Measurements from ENCODE around the gene PCBP1.
"Not testable (repeated sequence)": the region's sequence is repeated elsewhere in the genome, so short reads cannot be mapped to it uniquely, and the experiment has no call there.

The PCBP1 gene

DNA sequence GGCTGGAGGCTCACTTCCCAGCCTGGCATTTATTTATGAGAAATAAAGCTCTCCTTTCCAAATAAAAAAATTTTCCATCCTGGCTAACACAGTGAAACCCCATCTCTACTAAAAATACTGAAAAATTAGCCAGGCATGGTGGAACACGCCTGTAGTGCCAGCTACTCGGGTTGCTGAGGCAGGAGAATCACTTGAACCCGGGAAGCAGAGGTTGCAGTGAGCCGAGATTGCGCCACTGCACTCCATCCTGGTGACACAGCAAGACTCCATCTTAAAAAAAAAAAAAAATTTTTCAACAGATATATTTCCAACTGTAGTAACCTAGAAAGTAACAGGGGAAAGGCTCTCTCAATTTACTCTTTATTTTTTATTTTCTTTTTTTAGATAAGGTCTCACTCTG is 6.1 kb upstream of the PCBP1 start:
- DNase-seq (ENCODE audit: low spot score): no peak

DNA sequence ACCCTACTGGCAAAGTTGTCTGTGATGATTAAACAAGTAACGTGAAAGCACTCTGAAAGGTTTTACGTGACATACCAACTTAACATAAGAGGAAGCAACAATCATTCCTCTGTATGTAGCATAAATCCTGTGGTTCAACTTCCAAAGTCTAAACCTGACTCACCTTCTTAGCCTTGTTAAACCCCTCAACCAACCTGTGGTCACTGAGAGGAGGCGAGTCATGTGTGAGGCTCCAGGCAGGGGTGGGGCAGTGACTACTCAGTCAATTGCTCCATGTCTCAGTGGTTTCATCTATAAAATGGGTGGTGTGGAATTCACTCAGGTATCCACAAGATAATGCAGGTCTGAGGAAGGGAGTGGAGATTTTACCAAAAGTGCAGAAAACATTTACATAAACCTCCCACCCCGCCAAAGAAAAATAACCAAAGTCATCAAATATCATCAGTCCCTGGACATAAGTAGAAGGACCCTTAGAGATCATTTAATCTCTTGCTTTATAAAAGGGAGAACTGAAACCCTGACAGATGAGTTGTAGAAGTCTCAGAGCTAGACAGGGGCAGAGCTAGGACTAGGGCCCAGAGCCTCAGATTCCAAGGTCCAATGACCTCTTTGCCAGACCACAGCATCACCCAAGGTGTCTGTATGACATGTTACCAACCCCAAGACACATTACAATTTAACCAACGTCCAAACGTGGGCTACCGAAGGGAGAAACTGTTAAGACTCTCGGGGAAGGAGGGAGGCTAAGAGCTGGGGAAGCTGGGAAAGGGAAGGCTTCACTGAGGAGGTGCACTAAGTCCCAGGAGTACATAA is 3.7 kb upstream of the PCBP1 start:
- DNase-seq (ENCODE audit: low spot score): peak; percentile 75

DNA sequence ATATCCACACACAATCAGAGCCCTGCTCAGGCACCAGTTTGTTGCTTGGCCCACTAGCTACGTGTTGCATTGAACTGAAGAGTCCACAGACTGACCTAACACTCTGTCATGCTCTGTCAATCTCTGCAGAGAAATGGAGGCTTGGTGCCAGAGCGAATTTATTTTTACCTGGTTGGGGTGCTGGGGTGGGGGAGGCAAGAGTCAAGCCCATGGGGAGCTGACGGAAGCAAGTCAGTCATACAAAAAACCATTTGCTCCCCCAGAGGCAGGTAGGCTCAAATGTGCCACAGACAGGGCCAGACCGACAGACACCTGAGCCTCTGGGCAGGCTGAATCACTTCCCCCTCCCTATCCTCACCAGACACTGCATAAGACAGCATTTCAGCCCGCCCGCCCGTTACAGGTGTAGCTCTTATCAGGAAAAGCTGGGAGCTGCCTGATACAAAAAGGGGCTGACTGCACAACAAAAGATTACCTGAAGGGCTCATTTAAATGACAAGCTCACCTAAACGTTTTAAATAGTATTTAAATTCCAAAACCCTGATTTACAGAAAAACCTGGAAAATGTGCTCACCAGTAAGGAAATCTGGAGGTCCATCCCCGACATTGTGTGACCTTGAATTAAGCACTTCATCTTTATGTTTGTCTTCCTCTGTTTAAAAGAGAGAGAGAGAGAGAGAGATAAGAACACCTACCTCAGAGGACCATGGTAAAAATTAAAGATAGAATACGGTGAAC is 2.1 kb upstream of the PCBP1 start:
- DNase-seq (ENCODE audit: low spot score): peak; percentile 85

DNA sequence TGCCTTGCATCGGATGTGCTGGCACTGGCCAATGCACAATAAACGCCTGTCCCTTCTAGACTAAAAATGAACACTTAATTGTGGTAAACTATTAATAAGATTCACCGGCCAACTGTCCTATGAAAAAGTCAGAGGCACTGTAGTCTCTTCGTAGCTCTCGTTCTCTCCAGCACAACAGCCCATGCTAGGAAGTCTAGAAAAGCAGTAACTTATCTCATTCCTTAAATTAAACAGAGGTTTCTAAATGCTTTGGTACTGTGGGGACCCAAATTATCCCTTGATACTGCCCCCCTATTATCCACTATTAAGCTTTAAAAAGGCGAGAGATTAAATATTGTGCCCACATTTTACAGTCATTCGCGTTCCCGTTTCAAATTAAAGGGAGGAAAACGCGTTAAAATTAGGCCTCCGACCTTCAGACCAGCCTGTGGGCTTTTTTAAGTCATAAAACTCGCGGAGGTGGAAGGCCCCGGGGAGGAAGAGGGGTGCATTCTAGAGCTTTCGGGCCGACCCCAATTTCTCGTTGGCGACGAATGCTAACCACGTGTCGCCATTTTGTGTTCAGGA is 1.5 kb upstream of the PCBP1 start:
- DNase-seq (ENCODE audit: low spot score): no peak

DNA sequence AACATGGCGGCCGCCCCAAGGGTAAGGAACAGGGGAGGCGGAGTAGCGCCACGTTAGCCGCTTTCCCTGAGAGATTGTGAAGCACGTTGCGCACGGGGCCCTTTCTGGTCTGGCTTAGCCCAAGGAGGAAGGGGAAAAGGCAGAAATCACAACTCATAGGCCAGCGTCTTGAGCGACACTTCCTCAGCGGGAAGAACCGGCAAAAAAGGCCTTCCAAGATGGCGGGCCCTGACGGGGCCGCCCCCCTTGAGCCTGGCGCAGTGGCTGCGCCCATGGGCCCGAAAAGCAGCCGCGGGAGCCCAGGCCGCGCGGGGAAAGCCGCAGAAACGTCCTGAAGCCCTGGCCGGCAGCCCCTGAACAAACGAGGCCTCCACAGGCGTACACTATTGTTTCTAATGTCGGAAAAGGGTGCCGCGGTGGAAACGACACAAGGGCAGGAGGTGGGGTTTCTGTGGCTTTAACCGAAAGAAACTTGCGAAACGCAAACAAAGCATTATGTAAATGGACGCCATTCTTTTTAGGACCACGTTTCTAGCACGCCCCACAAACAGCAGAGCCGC is 919 bp upstream of the PCBP1 start:
- DNase-seq (ENCODE audit: low spot score): peak; percentile 78

DNA sequence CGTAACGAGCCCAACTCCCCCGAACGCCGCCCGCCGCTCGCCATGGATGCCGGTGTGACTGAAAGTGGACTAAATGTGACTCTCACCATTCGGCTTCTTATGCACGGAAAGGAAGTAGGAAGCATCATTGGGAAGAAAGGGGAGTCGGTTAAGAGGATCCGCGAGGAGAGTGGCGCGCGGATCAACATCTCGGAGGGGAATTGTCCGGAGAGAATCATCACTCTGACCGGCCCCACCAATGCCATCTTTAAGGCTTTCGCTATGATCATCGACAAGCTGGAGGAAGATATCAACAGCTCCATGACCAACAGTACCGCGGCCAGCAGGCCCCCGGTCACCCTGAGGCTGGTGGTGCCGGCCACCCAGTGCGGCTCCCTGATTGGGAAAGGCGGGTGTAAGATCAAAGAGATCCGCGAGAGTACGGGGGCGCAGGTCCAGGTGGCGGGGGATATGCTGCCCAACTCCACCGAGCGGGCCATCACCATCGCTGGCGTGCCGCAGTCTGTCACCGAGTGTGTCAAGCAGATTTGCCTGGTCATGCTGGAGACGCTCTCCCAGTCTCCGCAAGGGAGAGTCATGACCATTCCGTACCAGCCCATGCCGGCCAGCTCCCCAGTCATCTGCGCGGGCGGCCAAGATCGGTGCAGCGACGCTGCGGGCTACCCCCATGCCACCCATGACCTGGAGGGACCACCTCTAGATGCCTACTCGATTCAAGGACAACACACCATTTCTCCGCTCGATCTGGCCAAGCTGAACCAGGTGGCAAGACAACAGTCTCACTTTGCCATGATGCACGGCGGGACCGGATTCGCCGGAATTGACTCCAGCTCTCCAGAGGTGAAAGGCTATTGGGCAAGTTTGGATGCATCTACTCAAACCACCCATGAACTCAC is 673 bp downstream of the PCBP1 start:
- peak; percentile 49 for DNase-seq (ENCODE audit: low spot score)

DNA sequence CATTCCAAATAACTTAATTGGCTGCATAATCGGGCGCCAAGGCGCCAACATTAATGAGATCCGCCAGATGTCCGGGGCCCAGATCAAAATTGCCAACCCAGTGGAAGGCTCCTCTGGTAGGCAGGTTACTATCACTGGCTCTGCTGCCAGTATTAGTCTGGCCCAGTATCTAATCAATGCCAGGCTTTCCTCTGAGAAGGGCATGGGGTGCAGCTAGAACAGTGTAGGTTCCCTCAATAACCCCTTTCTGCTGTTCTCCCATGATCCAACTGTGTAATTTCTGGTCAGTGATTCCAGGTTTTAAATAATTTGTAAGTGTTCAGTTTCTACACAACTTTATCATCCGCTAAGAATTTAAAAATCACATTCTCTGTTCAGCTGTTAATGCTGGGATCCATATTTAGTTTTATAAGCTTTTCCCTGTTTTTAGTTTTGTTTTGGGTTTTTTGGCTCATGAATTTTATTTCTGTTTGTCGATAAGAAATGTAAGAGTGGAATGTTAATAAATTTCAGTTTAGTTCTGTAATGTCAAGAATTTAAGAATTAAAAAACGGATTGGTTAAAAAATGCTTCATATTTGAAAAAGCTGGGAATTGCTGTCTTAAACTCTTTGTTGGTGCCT is 1.4 kb downstream of the PCBP1 start:
- DNase-seq (ENCODE audit: low spot score): no peak

DNA sequence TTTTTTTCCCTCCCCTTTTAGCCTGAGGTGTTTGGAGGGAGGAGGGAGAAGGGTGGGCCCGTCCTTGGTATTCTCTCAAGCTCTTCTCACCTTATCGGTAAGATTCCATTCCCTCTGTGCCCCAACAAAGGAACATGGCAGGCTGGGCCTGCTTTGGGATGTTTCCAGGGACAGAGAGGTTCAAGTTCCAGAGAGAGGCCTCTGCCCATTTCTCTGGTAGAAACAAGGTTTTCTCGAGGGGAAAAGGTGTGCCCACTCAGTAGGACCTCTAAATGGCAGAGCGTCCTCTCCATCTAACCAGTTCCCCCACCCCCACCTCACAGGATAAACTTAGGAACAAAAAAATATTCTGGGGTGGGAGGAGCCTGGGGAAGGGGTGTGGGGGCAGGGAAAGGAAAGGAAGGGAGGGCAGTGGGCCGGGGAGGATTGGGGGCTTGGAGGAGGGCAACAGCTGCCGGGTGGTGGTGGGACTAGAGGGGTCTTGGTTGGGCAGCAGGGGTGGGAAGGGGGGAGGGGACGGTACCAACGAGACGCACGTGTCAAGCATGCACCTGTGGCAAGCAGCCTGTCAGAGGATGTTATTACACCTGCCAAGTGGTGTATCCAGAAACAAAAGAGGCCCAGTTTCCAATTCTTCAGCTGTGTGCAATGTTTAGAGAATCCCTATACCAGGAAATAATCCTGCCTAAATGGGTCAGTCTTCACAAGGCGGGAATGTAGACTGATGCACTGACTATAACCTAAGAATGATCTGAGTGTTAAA is 2.1 kb downstream of the PCBP1 start:
- DNase-seq (ENCODE audit: low spot score): no peak

DNA sequence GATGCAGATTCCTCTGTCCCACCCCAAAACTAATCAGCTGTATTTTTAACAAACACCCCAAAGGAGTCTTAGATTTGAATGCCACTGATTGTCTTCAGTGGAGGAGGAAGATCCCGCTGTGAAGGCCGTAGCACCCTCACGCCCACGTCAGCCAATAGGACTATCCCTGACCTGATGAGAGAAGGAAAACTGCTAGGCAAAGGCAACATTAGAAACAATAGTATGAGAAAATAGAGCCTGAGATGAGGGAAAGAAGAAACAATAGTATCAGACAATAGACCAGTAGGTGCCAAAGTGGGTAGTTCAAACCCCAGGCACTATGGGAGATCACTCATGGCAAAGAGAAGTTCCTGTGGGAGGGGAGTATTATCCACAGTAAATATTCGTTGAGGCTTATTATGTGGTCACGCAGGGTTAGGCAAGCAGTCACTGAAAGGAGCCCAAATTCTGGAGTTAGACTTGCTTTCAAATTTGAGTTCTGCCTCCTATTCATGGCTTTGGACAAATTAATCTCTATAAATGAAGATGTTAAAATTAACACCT is 2.8 kb downstream of the PCBP1 start:
- no peak for DNase-seq (ENCODE audit: low spot score)

DNA sequence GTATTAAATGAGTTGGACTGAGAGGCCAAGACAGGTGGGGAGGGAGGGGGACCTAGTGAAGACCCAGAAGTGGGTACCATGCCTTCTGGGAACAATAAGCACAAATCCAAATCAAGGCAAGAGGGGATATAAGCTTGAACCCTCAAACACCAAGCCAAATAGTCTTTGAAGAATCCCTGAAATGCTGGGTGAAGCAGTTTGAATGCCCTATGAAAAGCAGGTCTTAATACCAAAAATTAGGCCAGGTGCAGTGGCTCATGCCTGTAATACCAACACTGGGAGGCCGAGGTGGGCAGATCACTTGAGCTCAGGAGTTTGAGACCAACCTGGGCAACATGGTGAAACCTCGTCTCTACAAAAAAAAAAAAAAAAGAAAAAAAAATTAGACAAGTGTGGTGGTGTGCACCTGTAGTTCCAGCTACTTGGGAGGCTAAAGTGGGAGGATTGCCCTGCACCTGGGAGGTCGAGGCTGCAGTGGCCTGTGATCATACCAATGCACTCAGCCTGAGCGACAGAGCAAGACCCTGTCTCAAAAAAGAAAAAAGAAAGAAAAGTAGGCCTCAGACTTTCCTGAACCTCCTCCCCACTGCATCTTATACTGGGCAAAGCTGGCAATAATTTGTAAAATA is 3.5 kb downstream of the PCBP1 start:
- DNase-seq (ENCODE audit: low spot score): no peak

DNA sequence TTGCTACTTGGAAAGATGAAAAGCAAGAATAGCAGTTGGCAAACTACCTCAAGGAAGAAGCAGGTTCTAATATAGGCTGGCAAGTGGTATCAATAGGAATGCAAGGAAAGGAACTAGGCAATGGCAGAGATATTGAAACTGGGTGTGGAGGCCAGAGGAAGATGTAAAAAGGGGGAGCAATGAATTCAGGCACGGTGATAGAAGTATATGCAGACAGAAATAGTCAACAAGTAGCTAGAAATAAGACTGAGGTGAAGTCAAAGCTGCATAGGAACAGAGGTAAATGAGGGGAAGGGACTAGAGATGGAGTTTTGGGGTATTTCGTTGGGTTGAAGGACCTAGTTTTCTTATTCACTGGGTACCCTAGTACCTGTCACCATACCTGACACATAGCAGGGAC is 4.1 kb downstream of the PCBP1 start:
- DNase-seq (ENCODE audit: low spot score): no peak

DNA sequence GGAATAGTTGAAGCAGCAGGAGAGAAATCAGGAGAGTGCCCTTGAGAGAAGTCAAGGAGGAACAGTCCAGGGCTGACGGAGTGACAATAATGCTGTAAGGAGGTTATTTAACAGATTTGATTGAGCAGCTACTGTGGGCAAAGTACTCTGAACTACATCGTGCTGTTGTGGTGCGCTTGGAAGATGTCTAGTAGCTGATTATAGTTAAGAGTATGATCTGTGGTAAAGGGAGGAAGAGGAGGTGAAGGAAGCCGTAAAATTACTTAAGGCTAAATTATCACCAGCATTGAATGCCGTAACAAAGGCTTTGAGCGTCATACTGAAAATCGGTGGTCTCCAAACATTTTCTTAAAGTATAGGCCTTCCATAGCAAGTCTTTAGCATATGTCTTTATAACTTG is 4.5 kb downstream of the PCBP1 start:
- DNase-seq (ENCODE audit: low spot score): no peak

DNA sequence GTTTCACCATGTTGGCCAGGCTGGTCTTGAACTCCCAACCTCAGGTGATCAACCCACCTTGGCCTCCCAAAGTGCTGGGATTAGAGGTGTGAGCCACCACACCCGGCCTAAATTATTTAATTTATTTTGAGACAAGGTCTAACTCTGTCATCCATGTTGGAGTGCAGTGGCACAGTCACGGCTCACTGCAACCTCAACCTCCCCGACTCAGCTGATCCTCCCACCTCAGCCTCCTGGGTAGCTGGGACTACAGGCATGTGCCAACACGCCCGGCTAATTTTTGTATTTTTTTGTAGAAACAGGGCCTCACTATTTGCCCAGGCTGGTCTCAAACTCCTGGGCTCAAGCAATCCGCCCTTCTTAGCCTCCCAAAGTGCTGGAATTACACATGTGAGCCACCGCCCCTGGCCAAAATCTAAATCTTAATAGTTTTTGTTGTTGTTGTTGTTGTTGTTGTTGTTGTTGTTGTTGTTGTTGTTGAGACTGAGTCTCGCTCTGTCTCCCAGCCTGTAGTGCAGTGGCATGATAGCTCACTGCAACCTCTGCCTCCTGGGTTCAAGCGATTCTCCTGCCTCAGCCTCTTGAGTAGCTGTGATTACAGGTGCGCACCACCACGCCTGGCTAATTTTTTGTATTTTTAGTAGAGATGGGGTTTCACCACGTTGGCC is 5.4 kb downstream of the PCBP1 start:
- not testable (repeated sequence) for DNase-seq (ENCODE audit: low spot score)

DNA sequence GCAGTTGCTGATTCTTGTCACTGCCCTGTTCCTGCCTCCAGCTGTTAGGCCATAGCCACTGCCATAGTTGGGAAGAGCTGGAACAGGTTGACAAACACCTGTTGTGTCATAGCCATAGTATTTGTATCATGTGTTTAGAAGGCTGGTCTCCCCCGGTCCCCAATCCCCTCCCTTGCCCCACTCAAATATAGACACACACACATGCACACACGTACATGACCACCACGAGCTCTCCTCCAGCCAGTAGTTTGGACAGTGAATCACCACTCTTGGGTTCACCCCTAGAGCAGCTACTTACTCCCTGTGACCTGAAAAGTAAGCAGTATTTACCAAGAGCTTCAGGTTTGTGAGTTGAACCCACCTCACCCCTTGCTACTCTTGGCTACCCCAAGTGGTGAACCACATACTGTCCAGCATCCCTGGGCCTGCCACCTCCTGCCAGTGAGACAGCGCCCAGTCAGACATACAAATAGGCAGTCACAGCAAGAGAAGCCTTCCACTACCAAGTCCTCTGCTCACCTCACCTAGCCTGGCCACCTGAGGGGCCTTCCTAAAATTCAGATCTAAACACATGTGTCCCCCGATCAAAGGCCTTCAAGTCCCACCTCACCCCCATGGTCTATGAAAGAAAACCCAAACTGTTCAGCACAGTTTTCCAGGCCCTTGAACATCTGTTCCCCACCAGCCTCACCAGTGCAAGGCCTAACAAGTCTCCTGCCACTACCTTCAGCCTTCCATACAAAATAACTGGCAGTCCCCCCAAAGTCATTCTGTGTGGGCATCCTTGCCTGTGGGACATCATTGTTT is 7.1 kb downstream of the PCBP1 start:
- DNase-seq (ENCODE audit: low spot score): no peak

DNA sequence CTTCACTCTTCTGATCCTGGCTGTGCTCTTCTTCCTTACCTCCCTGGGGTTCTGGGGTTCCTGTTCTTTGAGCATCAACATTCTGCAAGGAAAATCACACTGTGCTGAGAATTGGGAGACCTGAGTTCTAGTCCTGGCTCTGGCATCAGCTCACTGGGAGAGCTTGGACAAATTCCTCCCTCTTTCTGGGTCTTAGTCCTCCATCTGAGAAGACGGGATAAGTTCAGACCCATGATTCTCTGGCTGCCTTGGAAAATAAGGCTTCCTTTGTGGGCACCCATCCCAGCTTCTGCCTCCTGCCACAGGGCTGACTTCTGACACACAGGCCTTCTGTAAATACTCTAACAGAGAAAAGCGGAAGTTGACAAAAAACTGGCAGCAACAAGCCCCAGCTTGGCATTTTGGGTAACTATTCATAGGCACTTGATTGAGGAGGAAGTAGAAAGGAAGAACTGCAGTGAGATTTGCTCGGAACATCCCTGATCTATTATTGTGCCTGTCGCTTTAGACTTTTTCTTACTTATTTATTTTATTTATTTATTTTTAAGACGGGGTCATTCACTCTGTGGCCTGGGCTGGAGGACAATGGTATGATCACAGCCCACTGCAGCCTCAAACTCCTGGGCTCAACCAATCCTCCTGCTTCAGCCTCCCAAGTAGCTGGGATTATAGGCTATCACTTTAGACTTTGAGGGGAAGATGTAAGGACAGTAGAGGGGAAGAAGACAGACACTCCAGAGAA is 7.9 kb downstream of the PCBP1 start:
- DNase-seq (ENCODE audit: low spot score): peak; percentile 80

DNA sequence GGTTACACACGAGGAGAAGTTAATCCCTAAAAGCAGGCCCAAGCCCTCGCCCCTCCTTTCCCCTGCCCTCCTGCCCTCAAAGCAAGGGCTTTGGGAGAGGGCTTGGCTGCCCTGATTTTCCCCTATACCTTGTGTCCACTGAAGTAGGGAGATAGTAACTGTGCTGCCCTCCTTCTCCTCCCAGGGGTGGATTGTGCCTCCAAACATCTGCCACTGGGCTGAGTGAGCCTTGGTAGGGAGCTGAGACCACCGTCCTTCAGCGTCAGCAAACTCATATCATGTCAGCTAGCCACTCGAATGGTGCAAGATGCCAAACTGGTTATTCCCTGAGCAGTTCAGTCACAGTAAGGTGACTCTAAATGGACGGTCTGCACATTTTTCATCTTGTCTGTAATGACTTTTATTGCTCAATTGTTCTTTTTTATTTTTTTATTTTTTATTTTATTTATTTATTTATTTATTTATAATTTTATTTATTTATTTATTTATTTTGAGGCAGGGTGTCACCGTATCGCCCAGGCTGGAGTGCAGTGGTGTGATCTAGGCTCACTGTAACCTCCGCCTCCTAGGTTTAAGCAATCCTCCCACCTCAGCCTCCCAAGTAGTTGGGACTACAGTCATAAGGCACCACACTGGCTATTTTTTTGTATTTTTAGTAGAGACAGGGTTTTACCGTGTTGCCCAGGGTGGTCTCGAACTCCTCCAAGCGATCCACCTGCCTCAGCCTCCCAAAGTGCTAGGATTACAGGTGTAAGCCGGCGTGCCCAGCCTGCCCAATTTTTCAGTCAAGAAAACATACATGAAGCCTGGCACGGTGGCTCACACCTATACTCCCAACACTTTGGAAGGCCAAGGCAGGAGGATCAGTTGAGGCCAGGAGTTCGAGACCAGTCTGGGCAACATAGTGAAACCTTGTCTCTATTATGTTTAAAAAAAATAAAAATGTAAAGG is 8.7 kb downstream of the PCBP1 start:
- DNase-seq (ENCODE audit: low spot score): no peak

DNA sequence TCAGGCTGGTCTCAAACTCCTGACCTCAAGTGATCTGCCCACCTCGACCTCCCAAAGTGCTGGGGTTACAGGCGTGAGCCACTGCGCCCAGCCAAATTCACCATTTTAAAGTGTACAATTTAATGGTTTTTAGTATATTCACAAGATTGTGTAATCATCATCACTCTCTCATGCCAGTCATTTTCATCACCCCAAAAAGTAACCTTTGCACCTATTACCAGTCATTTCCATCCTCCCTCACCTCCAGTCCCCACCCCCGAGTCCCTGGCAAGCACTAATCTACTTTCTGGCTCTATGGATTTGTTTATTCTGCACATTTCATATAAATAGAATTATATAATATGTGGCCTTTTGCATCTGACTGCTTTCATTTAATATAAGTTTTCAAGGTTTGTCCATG is 10.8 kb downstream of the PCBP1 start:
- DNase-seq (ENCODE audit: low spot score): no peak

All from CD4-positive, alpha-beta T cell treated with Interleukin-15 for 4 hours (primary cell).